Measurements from ENCODE around the gene RSPH6A. TPM values are rescaled to one million over a fixed set of nuclear protein-coding genes. Genes with fewer than 3 reads are reported as not detected.
A peak's percentile ranks its signal among the peaks of the same experiment; 100 is the strongest.

The RSPH6A gene
- total RNA-seq, 6 donors from 2014 or later = 0.15 to 5.2 (median 0.32) TPM; not detected in 2

- H3K9me3 ChIP-seq = no peaks in the 10 kb centered on the region
- peaks cover 0 to 12% (median 0%) of the 10 kb centered on the region in 4 donors for H3K4me1 ChIP-seq
- H3K4me3 ChIP-seq = no peak overlapping the region
- WGBS, 2 donors = 63 to 79% methylated on average over 6 to 7 of the region's 7 CpGs
- H3K27me3 ChIP-seq = no peaks in the 10 kb centered on the region
- ATAC-seq (ENCODE audit: low FRiP score in 2 of 2) = peak; percentile 40 to 86
- H3K36me3 ChIP-seq = peaks cover 45 to 100% (median 89%) of the 10 kb centered on the region in 4 donors
- peak overlapping the region in 1 of 4 donors; percentile 23 for H3K27ac ChIP-seq
- DNase-seq = peak in 1 of 2 donors; percentile 51
- no peak for TF ChIP-seq POLR2AphosphoS5 (IDR thresholded peaks at IDR 0.05)
- TF ChIP-seq EP300 (IDR thresholded peaks at IDR 0.05) = no peak
- TF ChIP-seq CTCF (IDR thresholded peaks at IDR 0.05) = no peak
- TF ChIP-seq POLR2A (IDR thresholded peaks at IDR 0.05) = no peak
These were observed 19.9 kb upstream of the RSPH6A start for GRCh38 chr19:45834970-45835369.

GRCh38 chr19:45828945-45829344 is 13.8 kb upstream of the RSPH6A start:
- H3K27ac ChIP-seq = no peak overlapping the region
- no peak overlapping the region for H3K4me3 ChIP-seq
- H3K4me1 ChIP-seq = no peaks in the 10 kb centered on the region
- no peaks in the 10 kb centered on the region for H3K9me3 ChIP-seq
- WGBS, 2 donors = 96% methylated on average over 13 to 16 of the region's 16 CpGs
- H3K36me3 ChIP-seq = peaks cover 63 to 100% (median 97%) of the 10 kb centered on the region in 4 donors
- H3K27me3 ChIP-seq = no peaks in the 10 kb centered on the region
- ATAC-seq (ENCODE audit: low FRiP score in 2 of 2) (no peak), DNase-seq (no peak)
- no peak for TF ChIP-seq EP300 (IDR thresholded peaks at IDR 0.05)
- no peak for TF ChIP-seq POLR2A (IDR thresholded peaks at IDR 0.05)
- no peak for TF ChIP-seq CTCF (IDR thresholded peaks at IDR 0.05)
- TF ChIP-seq POLR2AphosphoS5 (IDR thresholded peaks at IDR 0.05) = no peak

GRCh38 chr19:45828523-45828922 is 13.4 kb upstream of the RSPH6A start:
- no peaks in the 10 kb centered on the region for H3K27me3 ChIP-seq
- no peak for ATAC-seq (ENCODE audit: low FRiP score in 2 of 2)
- WGBS, 2 donors = 91 to 92% methylated on average over 9 of the region's 9 CpGs
- DNase-seq = no peak
- no peaks in the 10 kb centered on the region for H3K4me1 ChIP-seq
- H3K36me3 ChIP-seq = peaks cover 59 to 100% (median 97%) of the 10 kb centered on the region in 4 donors
- no peaks in the 10 kb centered on the region for H3K9me3 ChIP-seq
- no peak for TF ChIP-seq POLR2A (IDR thresholded peaks at IDR 0.05)
- TF ChIP-seq EP300 (IDR thresholded peaks at IDR 0.05) = no peak
- TF ChIP-seq POLR2AphosphoS5 (IDR thresholded peaks at IDR 0.05) = no peak
- TF ChIP-seq CTCF (IDR thresholded peaks at IDR 0.05) = no peak
- no peak overlapping the region for H3K27ac ChIP-seq
- no peak overlapping the region for H3K4me3 ChIP-seq

GRCh38 chr19:45827459-45828093 is 12.5 kb upstream of the RSPH6A start:
- WGBS, 2 donors = 94 to 95% methylated on average over 14 to 16 of the region's 16 CpGs
- no peaks in the 10 kb centered on the region for H3K9me3 ChIP-seq
- no peaks in the 10 kb centered on the region for H3K27me3 ChIP-seq
- DNase-seq = peak in 1 of 2 donors; percentile 39
- H3K4me3 ChIP-seq = no peak overlapping the region
- no peak overlapping the region for H3K27ac ChIP-seq
- H3K4me1 ChIP-seq = no peaks in the 10 kb centered on the region
- no peak for ATAC-seq (ENCODE audit: low FRiP score in 2 of 2)
- TF ChIP-seq POLR2A (IDR thresholded peaks at IDR 0.05) (no peak), EP300 (IDR thresholded peaks at IDR 0.05) (no peak), CTCF (IDR thresholded peaks at IDR 0.05) (no peak), POLR2AphosphoS5 (IDR thresholded peaks at IDR 0.05) (no peak)
- H3K36me3 ChIP-seq = peaks cover 55 to 100% (median 98%) of the 10 kb centered on the region in 4 donors

- Histone ChIP-seq H3K9me3 (no peaks in the 10 kb centered on the region), H3K27ac (no peak overlapping the region), H3K4me3 (no peak overlapping the region), H3K27me3 (no peaks in the 10 kb centered on the region), H3K36me3 (peaks cover 50 to 98% (median 95%) of the 10 kb centered on the region in 4 donors), H3K4me1 (no peaks in the 10 kb centered on the region)
- 94 to 98% methylated on average over 6 to 10 of the region's 11 CpGs for WGBS, 2 donors
- ATAC-seq (ENCODE audit: low FRiP score in 2 of 2) (no peak), DNase-seq (peak in 1 of 2 donors; percentile 45)
- no peak for TF ChIP-seq POLR2AphosphoS5 (IDR thresholded peaks at IDR 0.05)
- no peak for TF ChIP-seq EP300 (IDR thresholded peaks at IDR 0.05)
- TF ChIP-seq POLR2A (IDR thresholded peaks at IDR 0.05) = no peak
- no peak for TF ChIP-seq CTCF (IDR thresholded peaks at IDR 0.05)
These were observed 11.8 kb upstream of the RSPH6A start for GRCh38 chr19:45826934-45827333.

All from upper lobe of left lung (tissue), 6 donors.